ENCODE data around the gene FOXS1.

The FOXS1 gene

GRCh38 chr20:31845300-31845863, at the start of gene FOXS1:
Gene FOXS1, minus strand, starts transcription at chr20:31845604. Its CDS starts 62 bp downstream, at chr20:31845542.
- no peak for TF ChIP-seq CTCF (IDR thresholded peaks at IDR 0.05; ENCODE audit: control extremely low read depth, extremely low read depth, low read depth, missing control alignments)
- POLR2A ChIA-PET, result no interaction called here

GRCh38 chr20:31890646-31891045, 45.2 kb upstream of the FOXS1 start:
- ChIA-PET POLR2A (no interaction called here), CTCF (interaction anchor here (2.6 kb wide), 1 partner anchor 18 kb away, joined by 8 read pairs; no protein-coding TSS in a partner anchor)
- no peak for DNase-seq (ENCODE audit: extremely low spot score)
- TF ChIP-seq CTCF (IDR thresholded peaks at IDR 0.05; ENCODE audit: control extremely low read depth, extremely low read depth, low read depth, missing control alignments), result no peak

More at GRCh38 chr20:31845300-31845863, at the start of gene FOXS1:
- no peak for DNase-seq (ENCODE audit: extremely low spot score)
- CTCF ChIA-PET, result interaction anchor here (0.8 to 6.2 kb wide), 13 partner anchors 10 to 273 kb away, joined by 3 to 87 read pairs (median 3); partner anchors contain the start of gene PDRG1

DNA sequence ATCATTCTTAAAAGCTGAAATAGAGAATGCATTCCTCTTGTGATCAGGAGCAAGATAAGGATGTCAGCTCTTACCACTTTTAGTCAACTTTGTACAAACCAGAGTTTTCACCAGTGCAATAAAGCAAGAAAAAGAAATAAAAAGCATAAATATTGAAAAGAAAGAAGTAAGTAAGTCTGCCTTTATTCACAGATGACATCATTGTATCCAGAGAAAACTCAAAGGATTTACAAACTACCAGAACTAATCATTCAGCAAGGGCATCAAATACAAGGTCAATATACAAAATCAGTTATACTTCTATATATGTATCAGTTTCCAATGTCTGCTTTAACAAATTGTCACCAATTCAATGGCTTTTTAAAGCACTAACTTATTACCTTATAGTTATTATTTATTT, 38.4 kb upstream of the FOXS1 start:
- no peak for DNase-seq (ENCODE audit: extremely low spot score)
- CTCF ChIA-PET, result no interaction called here
- no peak for TF ChIP-seq CTCF (IDR thresholded peaks at IDR 0.05; ENCODE audit: control extremely low read depth, extremely low read depth, low read depth, missing control alignments)
- POLR2A ChIA-PET, result no interaction called here

DNA sequence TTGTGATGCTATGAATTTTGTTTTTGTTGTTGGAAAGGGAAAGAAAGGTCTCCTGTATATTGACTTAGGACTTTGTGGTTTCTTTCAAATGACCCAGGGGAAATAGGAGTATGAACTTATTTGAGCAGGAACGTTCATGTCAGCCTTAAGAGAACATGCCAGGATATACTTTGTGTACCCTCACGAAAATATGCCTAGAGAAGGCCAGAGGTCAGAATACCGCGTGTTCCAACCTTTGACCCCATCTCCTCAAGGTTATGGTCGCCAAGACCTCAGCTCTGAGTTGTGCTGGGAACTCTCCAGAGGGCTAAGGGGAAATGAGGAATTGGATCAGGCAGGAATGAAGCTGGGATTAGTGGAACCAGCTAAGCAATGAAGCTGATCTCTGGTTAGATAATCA, 36.5 kb upstream of the FOXS1 start:
- no peak for TF ChIP-seq CTCF (IDR thresholded peaks at IDR 0.05; ENCODE audit: control extremely low read depth, extremely low read depth, low read depth, missing control alignments)
- CTCF ChIA-PET, result interaction anchor here (1.1 to 2.8 kb wide), 5 partner anchors 11 to 70 kb away, joined by 3 to 9 read pairs (median 5); partner anchors contain the start of genes DUSP15, PDRG1 and TTLL9
- POLR2A ChIA-PET, result no interaction called here
- no peak for DNase-seq (ENCODE audit: extremely low spot score)

DNA sequence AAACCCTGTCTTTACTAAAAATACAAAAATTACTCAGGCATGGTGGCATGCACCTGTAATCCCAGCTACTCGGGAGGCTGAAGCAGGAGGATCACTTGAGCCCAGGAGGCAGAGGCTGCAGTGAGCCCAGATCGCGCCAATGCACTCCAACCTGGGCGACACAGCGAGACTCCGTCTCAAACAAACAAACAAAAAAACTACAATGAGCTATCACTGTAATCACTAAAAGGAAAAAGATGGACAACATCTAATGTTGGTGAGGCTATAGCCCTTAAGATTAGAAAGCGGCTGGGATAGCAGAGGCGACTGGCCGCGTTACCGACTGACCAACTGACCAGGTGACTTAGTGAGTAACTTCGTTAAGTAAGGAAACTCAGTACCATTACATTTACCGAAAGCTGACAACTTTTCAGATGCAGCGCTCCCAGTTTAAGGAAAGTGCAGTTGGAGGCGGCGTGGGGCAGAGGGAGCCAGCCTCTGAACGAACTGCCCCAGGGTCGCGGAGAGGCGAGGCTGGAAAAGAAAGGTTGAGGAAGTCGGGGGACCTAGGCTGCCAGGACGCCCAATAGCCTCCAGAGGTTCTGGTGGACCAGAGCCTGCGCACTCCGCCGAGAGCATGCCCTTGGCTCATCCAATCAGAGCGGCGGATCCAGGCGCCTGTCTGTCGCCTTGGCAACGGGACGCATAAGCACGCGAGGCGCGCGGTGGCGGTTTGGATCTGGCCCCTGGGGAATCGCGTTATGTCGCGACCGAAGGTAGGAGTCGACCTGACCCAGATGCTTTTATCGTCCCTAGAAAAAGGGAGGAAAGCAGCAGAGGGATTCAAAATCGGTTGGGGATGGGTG, 34.0 kb upstream of the FOXS1 start:
- ChIA-PET CTCF (interaction anchor here (1.2 to 4.1 kb wide), 7 partner anchors 8 to 156 kb away, joined by 3 to 22 read pairs (median 6); partner anchors contain the start of genes DUSP15, PDRG1 and TTLL9), POLR2A (no interaction called here)
- DNase-seq (ENCODE audit: extremely low spot score), result peak; percentile 90
- TF ChIP-seq CTCF (IDR thresholded peaks at IDR 0.05; ENCODE audit: control extremely low read depth, extremely low read depth, low read depth, missing control alignments), result no peak

- ChIA-PET CTCF (interaction anchor here (1.4 to 4.1 kb wide), 2 partner anchors 18 to 24 kb away, joined by 3 to 22 read pairs; no protein-coding TSS in a partner anchor), POLR2A (no interaction called here)
- DNase-seq (ENCODE audit: extremely low spot score), result no peak
- no peak for TF ChIP-seq CTCF (IDR thresholded peaks at IDR 0.05; ENCODE audit: control extremely low read depth, extremely low read depth, low read depth, missing control alignments)
Observed at GRCh38 chr20:31877684-31878083, 32.3 kb upstream of the FOXS1 start.

All from GM10248 (cell line).